ENCODE measurements around the gene TEFM. TPM values are rescaled to one million over a fixed set of nuclear protein-coding genes. Genes with fewer than 3 reads are reported as not detected.

Gene TEFM
- polyA plus RNA-seq, 6 donors from 2014 or later = 16.0 to 33.9 (median 21.9) TPM

Other genes starting within 250 kb of the TEFM start
- 100 to 1,000 TPM; 106 to 137 (median 112) TPM for gene CRLF3, start 81.5 kb downstream of the TEFM start, polyA plus RNA-seq (ENCODE audit: low read depth in 6 of 6)
- 1 to 10 TPM in 5 of 6 donors, not detected in 1; 1.1 to 2.7 (median 2.4) TPM for gene ATAD5, start 74.3 kb downstream of the TEFM start, polyA plus RNA-seq (ENCODE audit: low read depth in 6 of 6)
- 1 to 10 TPM; 3.1 to 8.2 (median 5.4) TPM for gene ADAP2, start 15.7 kb upstream of the TEFM start, polyA plus RNA-seq (ENCODE audit: low read depth in 6 of 6)
- 10 to 100 TPM; 34.0 to 50.2 (median 43.1) TPM for gene RNF135, start 64.8 kb upstream of the TEFM start, polyA plus RNA-seq (ENCODE audit: low read depth in 6 of 6)
- gene NF1, start 188.7 kb upstream of the TEFM start, polyA plus RNA-seq (ENCODE audit: low read depth in 6 of 6) = 10 to 100 TPM in 1 of 6 donors, 1 to 10 TPM in 5; 4.8 to 10.2 (median 8.3) TPM

Measured in naive B cell (primary cell).